OCI-LY1 (cell line): Measurements from ENCODE around the gene DPH7.
"Not testable (repeated sequence)": the region's sequence is repeated elsewhere in the genome, so short reads cannot be mapped to it uniquely, and the experiment has no call there.

Experiments used
- H2AFZ ChIP-seq: fragments of 200-600 bp; sonication (generic), shearing (Covaris generic); 2 replicates; pipeline ENCODE4 v1.6.0; 2014; ENCODE audit warnings: antibody characterized with exemption, mild to moderate bottlenecking, low read length
- H3F3A ChIP-seq: fragments of 200-600 bp; sonication (generic), shearing (Covaris generic); 2 replicates; pipeline ENCODE4 v1.6.0; 2014; ENCODE audit warnings: mild to moderate bottlenecking, antibody characterized with exemption, low read length, moderate library complexity; ENCODE audit not compliant: insufficient read depth
- H3K27ac ChIP-seq: fragments of 200-600 bp; sonication (generic); 2 replicates; pipeline ENCODE4 v1.5.1; 2014; ENCODE audit warnings: low read length, mixed run types, mild to moderate bottlenecking, low read depth; ENCODE audit not compliant: poor library complexity, severe bottlenecking
- H3K27me3 ChIP-seq: fragments of 200-600 bp; sonication (generic); 2 replicates; pipeline ENCODE4 v1.6.0; 2014; ENCODE audit warnings: antibody characterized with exemption, mild to moderate bottlenecking, low read length, moderate library complexity; ENCODE audit not compliant: insufficient read depth
- H3K36me3 ChIP-seq: fragments of 200-600 bp; sonication (generic); 2 replicates; pipeline ENCODE4 v1.6.1; 2014; ENCODE audit warnings: mild to moderate bottlenecking, antibody characterized with exemption, low read length, moderate library complexity, mixed read lengths; ENCODE audit not compliant: insufficient read depth
- H3K4me1 ChIP-seq: fragments of 200-600 bp; sonication (generic); 2 replicates; pipeline ENCODE4 v1.5.1; 2014; ENCODE audit warnings: mild to moderate bottlenecking, low read length, moderate library complexity; ENCODE audit not compliant: insufficient read depth, severe bottlenecking
- H3K4me2 ChIP-seq: fragments of 200-600 bp; sonication (generic), shearing (Covaris generic); 2 replicates; pipeline ENCODE4 v1.6.1; 2014; ENCODE audit warnings: low read length
- H3K4me3 ChIP-seq: fragments of 200-600 bp; sonication (generic); 2 replicates; pipeline ENCODE4 v1.5.1; 2014; ENCODE audit warnings: low read length, low read depth, mild to moderate bottlenecking, mixed read lengths; ENCODE audit not compliant: poor library complexity, severe bottlenecking
- H3K79me2 ChIP-seq: fragments of 200-600 bp; shearing (Covaris generic); 2 replicates; pipeline ENCODE4 v1.6.1; 2016; ENCODE audit warnings: mixed run types, low read length, mixed read lengths; ENCODE audit not compliant: insufficient read depth
- H3K9ac ChIP-seq: fragments of 200-600 bp; sonication (generic), shearing (Covaris generic); 2 replicates; pipeline ENCODE4 v1.6.1; 2014; ENCODE audit warnings: mild to moderate bottlenecking, low read length, mixed read lengths
- H3K9me2 ChIP-seq: fragments of 200-600 bp; sonication (generic), shearing (Covaris generic); 2 replicates; pipeline ENCODE4 v1.6.1; 2014; ENCODE audit warnings: low read depth, mild to moderate bottlenecking, low read length, mixed read lengths
- H3K9me3 ChIP-seq: fragments of 200-600 bp; shearing (Covaris generic); 2 replicates; pipeline ENCODE4 v1.6.1; 2014; ENCODE audit warnings: low read length, mixed read lengths
- H4K20me1 ChIP-seq: fragments of 200-600 bp; sonication (generic), shearing (Covaris generic); 2 replicates; pipeline ENCODE4 v1.6.0; 2016; ENCODE audit warnings: mild to moderate bottlenecking, low read length; ENCODE audit not compliant: insufficient read depth
- CTCF ChIP-seq: fragments of 200-600 bp; sonication (generic), shearing (Covaris generic); IDR thresholded peaks from 2 replicates; pipeline ENCODE4 v1.5.1; 2017; ENCODE audit warnings: mild to moderate bottlenecking, antibody characterized with exemption, low read length, moderate library complexity, mixed read lengths
- EZH2 ChIP-seq: fragments of 200-600 bp; sonication (generic), shearing (Covaris generic); IDR thresholded peaks from 2 replicates; pipeline ENCODE4 v1.8.0; 2017; ENCODE audit warnings: borderline replicate concordance, mixed run types, mild to moderate bottlenecking, antibody characterized with exemption, low read length, moderate library complexity, mixed read lengths

The DPH7 gene

GRCh38 chr9:137554349-137554748 is 24.4 kb downstream of the DPH7 start:
- Histone ChIP-seq H4K20me1 (no peaks in the 10 kb centered on the region), H3K27ac (no peak overlapping the region), H3K27me3 (no peaks in the 10 kb centered on the region), H3K36me3 (peaks cover 40% of the 10 kb centered on the region), H3K4me3 (no peak overlapping the region), H2AFZ (no peak overlapping the region), H3K4me2 (no peak overlapping the region), H3F3A (no peaks in the 10 kb centered on the region), H3K9me2 (no peaks in the 10 kb centered on the region), H3K4me1 (peaks cover 19% of the 10 kb centered on the region), H3K79me2 (no peaks in the 10 kb centered on the region), H3K9me3 (no peaks in the 10 kb centered on the region), H3K9ac (no peak overlapping the region)
- no peak for TF ChIP-seq EZH2
- TF ChIP-seq CTCF: no peak

- not testable (repeated sequence) for H4K20me1 ChIP-seq, H3K9me3 ChIP-seq, H3K9me2 ChIP-seq, H2AFZ ChIP-seq, H3F3A ChIP-seq, H3K27me3 ChIP-seq, H3K4me2 ChIP-seq, H3K27ac ChIP-seq, H3K4me3 ChIP-seq, H3K79me2 ChIP-seq, H3K9ac ChIP-seq
- H3K4me1 ChIP-seq: peaks cover 19% of the 10 kb centered on the region
- H3K36me3 ChIP-seq: peaks cover 37% of the 10 kb centered on the region
Measured at GRCh38 chr9:137553654-137554053, 25.1 kb downstream of the DPH7 start.

GRCh38 chr9:137552022-137552768 is 26.5 kb downstream of the DPH7 start:
- no peaks in the 10 kb centered on the region for H3K79me2 ChIP-seq
- H3K9me3 ChIP-seq: no peaks in the 10 kb centered on the region
- H4K20me1 ChIP-seq: no peaks in the 10 kb centered on the region
- TF ChIP-seq EZH2 (no peak), CTCF (no peak)
- no peaks in the 10 kb centered on the region for H3K27me3 ChIP-seq
- H3K4me3 ChIP-seq: peak overlapping the region; percentile 76
- H3K27ac ChIP-seq: peak overlapping the region; percentile 51
- H3K4me1 ChIP-seq: peaks cover 19% of the 10 kb centered on the region
- no peak overlapping the region for H2AFZ ChIP-seq
- no peaks in the 10 kb centered on the region for H3F3A ChIP-seq
- no peaks in the 10 kb centered on the region for H3K9me2 ChIP-seq
- peaks cover 27% of the 10 kb centered on the region for H3K36me3 ChIP-seq
- peak overlapping the region; percentile 67 for H3K4me2 ChIP-seq
- H3K9ac ChIP-seq: peak overlapping the region; percentile 85
